Nephron progenitor cell (in vitro differentiated cells): ENCODE results near the gene SHROOM3.
"Not testable (repeated sequence)": the region's sequence is repeated elsewhere in the genome, so short reads cannot be mapped to it uniquely, and the experiment has no call there.

Experiments
- DNase-seq: peaks from one replicate; pipeline ENCODE4 v3.0.0; 2021
- H3K27ac Mint-ChIP-seq: 2 replicates; pipeline ENCODE4 v1.8.0; 2021; ENCODE audit warnings: mild to moderate bottlenecking, moderate library complexity, mixed read lengths
- H3K27me3 Mint-ChIP-seq: 2 replicates; pipeline ENCODE4 v1.8.0; 2021; ENCODE audit warnings: mild to moderate bottlenecking, low read depth, mixed read lengths; ENCODE audit not compliant: poor library complexity
- H3K36me3 Mint-ChIP-seq: 2 replicates; pipeline ENCODE4 v1.8.0; 2021; ENCODE audit warnings: low read depth, mixed read lengths
- H3K4me1 Mint-ChIP-seq: 2 replicates; pipeline ENCODE4 v1.8.0; 2021; ENCODE audit warnings: mixed read lengths
- H3K4me3 Mint-ChIP-seq: 2 replicates; pipeline ENCODE4 v1.8.0; 2021; ENCODE audit warnings: mild to moderate bottlenecking, moderate library complexity, mixed read lengths
- H3K9me3 Mint-ChIP-seq: 2 replicates; pipeline ENCODE4 v1.8.0; 2021; ENCODE audit warnings: mild to moderate bottlenecking, moderate library complexity, mixed read lengths
- CTCF ChIP-seq: fragments of 200-600 bp; sonication (generic); IDR thresholded peaks from 2 replicates; pipeline ENCODE4 v1.5.0; 2021; ENCODE audit warnings: antibody characterized with exemption

Gene SHROOM3

GRCh38 chr4:76723924-76724323, 288.9 kb downstream of the SHROOM3 start:
- H3K27me3 Mint-ChIP-seq: no peaks in the 10 kb centered on the region
- H3K27ac Mint-ChIP-seq: peak overlapping the region; percentile 70

GRCh38 chr4:76725039-76725438, 290.0 kb downstream of the SHROOM3 start:
- DNase-seq: no peak
- Mint-ChIP-seq H3K4me1 (peaks cover 75% of the 10 kb centered on the region), H3K27ac (no peak overlapping the region), H3K36me3 (peaks cover 91% of the 10 kb centered on the region), H3K9me3 (peaks cover 4% of the 10 kb centered on the region), H3K27me3 (no peaks in the 10 kb centered on the region), H3K4me3 (peak overlapping the region; percentile 2)
- TF ChIP-seq CTCF: no peak

More at GRCh38 chr4:76723924-76724323, 288.9 kb downstream of the SHROOM3 start:
- Mint-ChIP-seq H3K4me3 (no peak overlapping the region), H3K36me3 (peaks cover 93% of the 10 kb centered on the region), H3K9me3 (peaks cover 4% of the 10 kb centered on the region), H3K4me1 (peaks cover 75% of the 10 kb centered on the region)
- TF ChIP-seq CTCF: no peak
- DNase-seq: no peak

GRCh38 chr4:76726176-76726575, 291.1 kb downstream of the SHROOM3 start:
- no peak for DNase-seq
- Mint-ChIP-seq H3K27me3 (no peaks in the 10 kb centered on the region), H3K4me3 (peak overlapping the region; percentile 60), H3K36me3 (peaks cover 91% of the 10 kb centered on the region), H3K9me3 (peaks cover 4% of the 10 kb centered on the region), H3K27ac (peak overlapping the region; percentile 94), H3K4me1 (peaks cover 71% of the 10 kb centered on the region)
- TF ChIP-seq CTCF: no peak

- Mint-ChIP-seq H3K4me1 (peaks cover 71% of the 10 kb centered on the region), H3K27me3 (no peaks in the 10 kb centered on the region), H3K36me3 (peaks cover 90% of the 10 kb centered on the region), H3K4me3 (no peak overlapping the region), H3K9me3 (peaks cover under 1% of the 10 kb centered on the region), H3K27ac (no peak overlapping the region)
- DNase-seq: no peak
- TF ChIP-seq CTCF: no peak
Observed at GRCh38 chr4:76726631-76727030, 291.6 kb downstream of the SHROOM3 start.

GRCh38 chr4:76727934-76728333, 292.9 kb downstream of the SHROOM3 start:
- not testable (repeated sequence) for DNase-seq, H3K4me3 Mint-ChIP-seq, H3K27ac Mint-ChIP-seq, H3K27me3 Mint-ChIP-seq, H3K9me3 Mint-ChIP-seq
- peaks cover 62% of the 10 kb centered on the region for H3K4me1 Mint-ChIP-seq
- peaks cover 90% of the 10 kb centered on the region for H3K36me3 Mint-ChIP-seq

GRCh38 chr4:76729460-76729859, 294.4 kb downstream of the SHROOM3 start:
- H3K27ac Mint-ChIP-seq: peak overlapping the region; percentile 60
- no peaks in the 10 kb centered on the region for H3K9me3 Mint-ChIP-seq
- H3K36me3 Mint-ChIP-seq: peaks cover 90% of the 10 kb centered on the region

More at GRCh38 chr4:76729460-76729859, 294.4 kb downstream of the SHROOM3 start:
- Mint-ChIP-seq H3K27me3 (no peaks in the 10 kb centered on the region), H3K4me1 (peaks cover 47% of the 10 kb centered on the region), H3K4me3 (no peak overlapping the region)
- no peak for DNase-seq
- TF ChIP-seq CTCF: no peak
